ENCODE data around the gene PLCL1. TPM values are rescaled to one million over a fixed set of nuclear protein-coding genes. Genes with fewer than 3 reads are reported as not detected.
A peak's percentile ranks its signal among the peaks of the same experiment; 100 is the strongest.

PLCL1 gene
- total RNA-seq, 2 experiments from 2014 or later: 1.6 to 1.8 TPM

- POLR2A ChIA-PET: no interaction called here
- CTCF ChIA-PET: interaction anchor here (0.7 kb wide), 1 partner anchor 111 kb away, joined by 3 read pairs; no protein-coding TSS in a partner anchor
- Mint-ChIP-seq H3K27ac (no peak overlapping the region), H3K4me1 (peaks cover 4% of the 10 kb centered on the region), H3K4me3 (no peak overlapping the region), H3K36me3 (ENCODE audit: low read depth) (no peaks in the 10 kb centered on the region), H3K27me3 (no peaks in the 10 kb centered on the region), H3K9me3 (peaks cover 5% of the 10 kb centered on the region)
- DNase-seq: no peak
Measured at GRCh38 chr2:197927994-197928393, 123.6 kb downstream of the PLCL1 start.

GRCh38 chr2:197929008-197929885 lies 124.9 kb downstream of the PLCL1 start:
- no peak overlapping the region for H3K4me3 Mint-ChIP-seq
- CTCF ChIA-PET: interaction anchor here (1.3 kb wide), 1 partner anchor 18 kb away, joined by 4 read pairs; no protein-coding TSS in a partner anchor
- no peak for DNase-seq
- peaks cover 12% of the 10 kb centered on the region for H3K4me1 Mint-ChIP-seq
- peaks cover 3% of the 10 kb centered on the region for H3K9me3 Mint-ChIP-seq
- POLR2A ChIA-PET: no interaction called here
- no peaks in the 10 kb centered on the region for H3K27me3 Mint-ChIP-seq
- H3K27ac Mint-ChIP-seq: no peak overlapping the region
- no peaks in the 10 kb centered on the region for H3K36me3 Mint-ChIP-seq (ENCODE audit: low read depth)

DNA sequence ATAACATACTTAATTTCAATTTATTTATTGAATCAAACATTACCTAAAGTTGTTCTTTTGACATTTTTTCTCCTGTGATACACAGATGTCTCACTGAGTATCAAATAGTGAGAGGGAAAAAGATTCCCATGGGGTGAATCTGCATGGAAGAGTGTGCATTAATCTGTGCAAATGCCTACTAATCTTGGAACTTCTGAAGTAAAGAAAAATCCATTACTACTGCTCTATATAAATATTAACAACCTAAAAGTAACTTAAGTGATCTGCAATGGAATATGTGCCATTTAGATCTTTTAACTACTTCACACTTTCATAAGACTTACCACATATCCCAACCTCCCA lies 125.5 kb downstream of the PLCL1 start:
- H3K27me3 Mint-ChIP-seq: no peaks in the 10 kb centered on the region
- DNase-seq: no peak
- CTCF ChIA-PET: interaction anchor here (1.3 kb wide), 1 partner anchor 19 kb away, joined by 4 read pairs; no protein-coding TSS in a partner anchor
- H3K27ac Mint-ChIP-seq: no peak overlapping the region
- H3K4me3 Mint-ChIP-seq: no peak overlapping the region
- POLR2A ChIA-PET: no interaction called here
- no peaks in the 10 kb centered on the region for H3K9me3 Mint-ChIP-seq
- H3K36me3 Mint-ChIP-seq (ENCODE audit: low read depth): no peaks in the 10 kb centered on the region
- H3K4me1 Mint-ChIP-seq: peaks cover 16% of the 10 kb centered on the region

GRCh38 chr2:197930570-197931278 lies 126.3 kb downstream of the PLCL1 start:
- POLR2A ChIA-PET: interaction anchor here (0.6 kb wide), 1 partner anchor 15 kb away, joined by 3 read pairs; no protein-coding TSS in a partner anchor

GRCh38 chr2:197931661-197932312 lies 127.4 kb downstream of the PLCL1 start:
- POLR2A ChIA-PET: no interaction called here
- no peaks in the 10 kb centered on the region for H3K27me3 Mint-ChIP-seq
- CTCF ChIA-PET: no interaction called here
- no peaks in the 10 kb centered on the region for H3K36me3 Mint-ChIP-seq (ENCODE audit: low read depth)
- H3K9me3 Mint-ChIP-seq: no peaks in the 10 kb centered on the region
- no peak for DNase-seq
- peaks cover 21% of the 10 kb centered on the region for H3K4me1 Mint-ChIP-seq
- no peak overlapping the region for H3K4me3 Mint-ChIP-seq
- no peak overlapping the region for H3K27ac Mint-ChIP-seq

More at GRCh38 chr2:197930570-197931278, 126.3 kb downstream of the PLCL1 start:
- Mint-ChIP-seq H3K4me1 (peaks cover 21% of the 10 kb centered on the region), H3K36me3 (ENCODE audit: low read depth) (no peaks in the 10 kb centered on the region), H3K9me3 (no peaks in the 10 kb centered on the region), H3K27me3 (no peaks in the 10 kb centered on the region), H3K27ac (no peak overlapping the region), H3K4me3 (no peak overlapping the region)
- no peak for DNase-seq
- CTCF ChIA-PET: interaction anchor here (1.3 kb wide), 1 partner anchor 19 kb away, joined by 4 read pairs; no protein-coding TSS in a partner anchor

GRCh38 chr2:197932374-197932773 lies 128.0 kb downstream of the PLCL1 start:
- DNase-seq: no peak
- Mint-ChIP-seq H3K27ac (no peak overlapping the region), H3K4me1 (peaks cover 21% of the 10 kb centered on the region), H3K4me3 (no peak overlapping the region), H3K36me3 (ENCODE audit: low read depth) (no peaks in the 10 kb centered on the region), H3K27me3 (no peaks in the 10 kb centered on the region), H3K9me3 (no peaks in the 10 kb centered on the region)
- ChIA-PET POLR2A (no interaction called here), CTCF (interaction anchor here (0.9 kb wide), 1 partner anchor 119 kb away, joined by 4 read pairs; no protein-coding TSS in a partner anchor)

GRCh38 chr2:197934261-197934933 lies 130.0 kb downstream of the PLCL1 start:
- Mint-ChIP-seq H3K4me1 (peaks cover 23% of the 10 kb centered on the region), H3K36me3 (ENCODE audit: low read depth) (no peaks in the 10 kb centered on the region), H3K9me3 (no peaks in the 10 kb centered on the region), H3K4me3 (peak overlapping the region; percentile 37), H3K27me3 (no peaks in the 10 kb centered on the region), H3K27ac (peak overlapping the region; percentile 65)
- no peak for DNase-seq
- CTCF ChIA-PET: interaction anchor here (0.6 kb wide), 1 partner anchor 35 kb away, joined by 3 read pairs; no protein-coding TSS in a partner anchor
- POLR2A ChIA-PET: no interaction called here

GRCh38 chr2:197934934-197935289 lies 130.5 kb downstream of the PLCL1 start:
- H3K27me3 Mint-ChIP-seq: no peaks in the 10 kb centered on the region
- H3K4me1 Mint-ChIP-seq: peaks cover 23% of the 10 kb centered on the region
- POLR2A ChIA-PET: no interaction called here
- peak overlapping the region; percentile 37 for H3K4me3 Mint-ChIP-seq
- peak overlapping the region; percentile 65 for H3K27ac Mint-ChIP-seq
- CTCF ChIA-PET: no interaction called here
- DNase-seq: peak; percentile 15
- no peaks in the 10 kb centered on the region for H3K9me3 Mint-ChIP-seq
- H3K36me3 Mint-ChIP-seq (ENCODE audit: low read depth): no peaks in the 10 kb centered on the region

- no peaks in the 10 kb centered on the region for H3K36me3 Mint-ChIP-seq (ENCODE audit: low read depth)
- no peaks in the 10 kb centered on the region for H3K27me3 Mint-ChIP-seq
- no peak overlapping the region for H3K4me3 Mint-ChIP-seq
- no peak overlapping the region for H3K27ac Mint-ChIP-seq
- peaks cover 26% of the 10 kb centered on the region for H3K4me1 Mint-ChIP-seq
- H3K9me3 Mint-ChIP-seq: no peaks in the 10 kb centered on the region
- ChIA-PET POLR2A (no interaction called here), CTCF (no interaction called here)
- DNase-seq: no peak
Measured at GRCh38 chr2:197937814-197938213, 133.4 kb downstream of the PLCL1 start.

- Mint-ChIP-seq H3K4me1 (peaks cover 25% of the 10 kb centered on the region), H3K9me3 (no peaks in the 10 kb centered on the region), H3K36me3 (ENCODE audit: low read depth) (no peaks in the 10 kb centered on the region), H3K27me3 (no peaks in the 10 kb centered on the region), H3K27ac (no peak overlapping the region), H3K4me3 (no peak overlapping the region)
- ChIA-PET CTCF (interaction anchor here (0.8 kb wide), 1 partner anchor 19 kb away, joined by 3 read pairs; no protein-coding TSS in a partner anchor), POLR2A (no interaction called here)
- no peak for DNase-seq
Measured at GRCh38 chr2:197938555-197938954, 134.2 kb downstream of the PLCL1 start.

DNA sequence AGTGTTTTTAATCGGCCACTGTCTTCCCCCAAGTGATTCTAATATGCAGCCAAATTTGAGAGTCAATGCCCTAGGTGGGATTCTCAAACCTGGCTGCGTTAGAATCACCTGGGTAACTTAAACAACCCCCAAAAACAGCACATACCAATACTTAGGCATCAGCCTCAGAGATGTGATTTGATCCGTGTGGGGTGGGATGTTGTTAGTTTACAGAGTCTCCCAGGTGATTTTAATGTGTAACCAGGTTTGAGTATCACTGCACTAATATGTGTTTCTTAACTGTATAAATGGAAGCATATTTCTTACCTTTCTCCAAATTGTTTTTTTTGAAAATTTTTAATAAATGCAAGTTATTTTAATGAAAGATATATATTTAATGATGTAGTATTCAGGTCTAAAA lies 135.4 kb downstream of the PLCL1 start:
- peaks cover 3% of the 10 kb centered on the region for H3K36me3 Mint-ChIP-seq (ENCODE audit: low read depth)
- no peak for DNase-seq
- no peaks in the 10 kb centered on the region for H3K9me3 Mint-ChIP-seq
- ChIA-PET CTCF (no interaction called here), POLR2A (no interaction called here)
- peaks cover 29% of the 10 kb centered on the region for H3K4me1 Mint-ChIP-seq
- no peaks in the 10 kb centered on the region for H3K27me3 Mint-ChIP-seq
- H3K27ac Mint-ChIP-seq: no peak overlapping the region
- no peak overlapping the region for H3K4me3 Mint-ChIP-seq

GRCh38 chr2:197940382-197940781 lies 136.0 kb downstream of the PLCL1 start:
- no peaks in the 10 kb centered on the region for H3K9me3 Mint-ChIP-seq
- no peak overlapping the region for H3K27ac Mint-ChIP-seq
- peaks cover 3% of the 10 kb centered on the region for H3K36me3 Mint-ChIP-seq (ENCODE audit: low read depth)
- no peak for DNase-seq
- peaks cover 25% of the 10 kb centered on the region for H3K4me1 Mint-ChIP-seq
- CTCF ChIA-PET: no interaction called here
- H3K4me3 Mint-ChIP-seq: no peak overlapping the region
- POLR2A ChIA-PET: no interaction called here
- no peaks in the 10 kb centered on the region for H3K27me3 Mint-ChIP-seq

Measured in activated CD4-positive, alpha-beta T cell treated with anti-CD3 and anti-CD28 coated beads, Interleukin-2, amount 10 ng/mL, durations not matched to agents 7 days and 5 days (primary cell).